Neural cell (in vitro differentiated cells): ENCODE measurements around the gene KRT74. TPM values are rescaled to one million over a fixed set of nuclear protein-coding genes. Genes with fewer than 3 reads are reported as not detected.

ENCODE experiments used
- H2AFZ ChIP-seq: fragments of 200-600, 300-800 bp; sonication (generic), shearing (Covaris generic); 2 replicates; pipeline ENCODE4 v1.6.0; 2014; ENCODE audit warnings: low read depth, mild to moderate bottlenecking, antibody characterized with exemption, low read length, moderate library complexity
- H3F3A ChIP-seq: fragments of 200-600 bp; shearing (Covaris generic); 2 replicates; pipeline ENCODE4 v1.6.1; 2016; ENCODE audit warnings: mild to moderate bottlenecking, moderate library complexity, mixed read lengths, antibody characterized with exemption, low read length; ENCODE audit not compliant: insufficient read depth, poor library complexity, severe bottlenecking
- H3K27ac ChIP-seq: fragments of 200-600, 300-800 bp; sonication (generic), shearing (Covaris generic); 2 replicates; pipeline ENCODE4 v1.5.1; 2014; ENCODE audit warnings: mild to moderate bottlenecking, low read length, moderate library complexity
- H3K27me3 ChIP-seq: fragments of 300-800, 200-600 bp; sonication (generic), shearing (Covaris generic); 2 replicates; pipeline ENCODE4 v1.6.0; 2014; ENCODE audit warnings: mild to moderate bottlenecking, low read depth, low read length, moderate library complexity; ENCODE audit not compliant: insufficient read depth
- H3K36me3 ChIP-seq: fragments of 300-800, 200-600 bp; sonication (generic), shearing (Covaris generic); 2 replicates; pipeline ENCODE4 v1.5.1; 2014; ENCODE audit warnings: mild to moderate bottlenecking, antibody characterized with exemption, low read length, moderate library complexity; ENCODE audit not compliant: insufficient read depth
- H3K4me2 ChIP-seq: fragments of 300-800, 200-600 bp; sonication (generic), shearing (Covaris generic); 2 replicates; pipeline ENCODE4 v1.6.0; 2014; ENCODE audit warnings: mild to moderate bottlenecking, low read length
- H3K4me3 ChIP-seq: fragments of 300-800, 200-600 bp; sonication (generic), shearing (Covaris generic); 2 replicates; pipeline ENCODE4 v1.5.1; 2014; ENCODE audit warnings: mild to moderate bottlenecking, low read length, moderate library complexity
- H3K79me2 ChIP-seq: fragments of 200-600 bp; shearing (Covaris generic); replicated peaks from 2 replicates; pipeline ENCODE4 v1.6.0; 2014; ENCODE audit warnings: mild to moderate bottlenecking, low read length, moderate library complexity; ENCODE audit not compliant: insufficient read depth
- H3K9ac ChIP-seq: fragments of 300-800, 200-600 bp; sonication (generic), shearing (Covaris generic); 2 replicates; pipeline ENCODE4 v1.6.1; 2016; ENCODE audit warnings: mild to moderate bottlenecking, low read length, mixed read lengths
- H3K9me2 ChIP-seq: fragments of 200-600 bp; shearing (Covaris generic); 2 replicates; pipeline ENCODE4 v1.6.1; 2016; ENCODE audit warnings: mild to moderate bottlenecking, low read length, mixed read lengths; ENCODE audit not compliant: insufficient read depth
- H3K9me3 ChIP-seq: fragments of 200-600, 300-800 bp; sonication (generic), shearing (Covaris generic); 2 replicates; pipeline ENCODE4 v1.6.1; 2016; ENCODE audit warnings: mild to moderate bottlenecking, mixed run types, low read length, moderate library complexity, mixed read lengths
- H4K20me1 ChIP-seq: fragments of 200-600 bp; shearing (Covaris generic); 2 replicates; pipeline ENCODE4 v1.6.1; 2016; ENCODE audit warnings: mild to moderate bottlenecking, mixed run types; ENCODE audit not compliant: insufficient read depth
- EP300 ChIP-seq: fragments of 450-650 bp; conservative IDR thresholded peaks from 2 replicates; pipeline ENCODE4 v1.6.1; 2014; ENCODE audit warnings: antibody characterized with exemption, mild to moderate bottlenecking, moderate library complexity; ENCODE audit not compliant: poor library complexity, severe bottlenecking
- POLR2AphosphoS5 ChIP-seq: IDR thresholded peaks from 2 replicates; pipeline ENCODE4 v1.6.1; 2012
- RAD21 ChIP-seq: fragments of 450-650 bp; conservative IDR thresholded peaks from 2 replicates; pipeline ENCODE4 v1.6.1; 2014; ENCODE audit warnings: antibody characterized with exemption, mild to moderate bottlenecking, moderate library complexity
- SMC3 ChIP-seq: fragments of 450-650 bp; conservative IDR thresholded peaks from 2 replicates; pipeline ENCODE4 v1.6.1; 2014; ENCODE audit warnings: antibody characterized with exemption, mild to moderate bottlenecking, moderate library complexity; ENCODE audit not compliant: poor library complexity
- TAF1 ChIP-seq: IDR thresholded peaks from 2 replicates; pipeline ENCODE4 v1.6.1; 2012; ENCODE audit warnings: low read depth
- polyA plus RNA-seq: library from polyadenylated mRNA; depleted of rRNA; stranded (reverse); fragments of >200 nt; gene quantifications from 2 replicates; pipeline ENCODE4 v1.2.3, GENCODE V29; 2014
- TF ChIP-seq, protein P1 (sequence below): IDR thresholded peaks from 2 replicates; pipeline ENCODE4 v1.6.1; 2012; ENCODE audit warnings: borderline replicate concordance
- TF ChIP-seq, protein P2 (sequence below): fragments of 450-650 bp; IDR thresholded peaks from 2 replicates; pipeline ENCODE4 v1.5.1; 2014; ENCODE audit warnings: antibody characterized with exemption, mild to moderate bottlenecking, moderate library complexity; ENCODE audit not compliant: poor library complexity, severe bottlenecking

KRT74 gene
- polyA plus RNA-seq, 1 donor from 2014 or later, result not detected

DNA sequence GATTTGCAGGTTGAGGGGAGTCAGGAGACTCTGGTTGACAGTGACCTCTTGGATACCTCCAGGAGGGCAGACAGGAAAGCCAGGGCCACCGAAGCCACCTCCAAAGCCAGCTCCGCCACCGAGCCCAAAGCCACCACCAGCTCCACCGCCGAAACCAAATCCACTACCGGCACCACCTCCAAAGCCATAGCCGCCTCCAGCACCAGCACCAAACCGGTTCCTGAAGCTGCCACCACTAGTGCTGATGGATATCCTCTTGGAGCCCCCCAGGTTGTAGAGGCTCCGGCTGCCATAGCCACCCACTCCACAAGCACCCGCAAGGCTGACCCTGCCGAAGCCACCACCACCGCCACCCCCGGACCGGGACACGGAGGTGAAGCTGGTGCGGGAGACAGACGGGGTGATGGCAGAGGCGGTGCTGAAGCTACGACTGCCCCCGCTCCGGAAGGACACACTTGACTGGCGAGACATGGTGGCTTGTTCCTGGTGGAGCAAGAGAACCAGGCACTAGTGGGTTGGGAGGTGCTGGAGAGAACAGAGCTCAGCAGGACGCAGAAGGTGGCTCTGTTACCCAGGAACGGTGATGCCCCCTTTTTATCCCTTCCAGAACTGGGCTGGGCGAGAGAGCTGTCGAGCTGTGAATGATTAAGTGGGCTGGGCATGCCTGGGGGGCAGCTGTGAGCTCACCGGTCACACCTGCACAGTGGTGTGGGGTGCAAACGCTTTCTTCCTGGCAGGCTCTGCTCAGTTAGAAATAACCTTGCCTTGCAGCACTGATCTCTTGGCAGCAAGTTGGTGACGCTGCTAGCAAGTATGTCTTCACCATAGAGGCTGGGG lies 53.6 kb downstream of the KRT74 start, which contains the start of gene KRT5:
TSS of gene KRT5 (minus strand) at position 569 of the 837 bp plus-strand sequence. CDS start at position 471, 98 bp downstream.
- no peak within 1 kb of the TSS for H3K4me2 ChIP-seq

DNA sequence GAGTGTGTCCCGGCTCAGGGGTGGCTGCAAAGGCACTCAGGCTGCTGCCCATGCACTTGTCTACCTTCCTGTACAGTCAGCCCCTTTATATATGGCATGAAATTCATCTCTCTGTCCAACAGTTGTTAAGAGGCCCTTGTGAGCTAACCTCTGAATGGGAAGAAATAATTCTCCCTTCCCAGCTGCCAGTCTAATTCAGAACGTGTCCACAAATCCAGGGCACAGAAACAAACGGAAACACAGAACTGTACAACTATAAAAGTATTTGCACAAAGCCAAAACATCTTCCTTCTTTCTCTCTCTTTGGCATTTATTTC lies 54.3 kb downstream of the KRT74 start:
- Histone ChIP-seq H4K20me1 (no peaks in the 10 kb centered on the region), H3K79me2 (no peaks in the 10 kb centered on the region), H3K9me2 (no peaks in the 10 kb centered on the region), H3K4me2 (no peak overlapping the region), H3K27ac (no peak overlapping the region), H3K4me3 (no peak overlapping the region), H3K9ac (no peak overlapping the region), H3K27me3 (no peaks in the 10 kb centered on the region), H3K9me3 (no peaks in the 10 kb centered on the region), H2AFZ (no peak overlapping the region), H3K36me3 (no peaks in the 10 kb centered on the region), H3F3A (no peaks in the 10 kb centered on the region)
- TF ChIP-seq TAF1 (no peak), EP300 (no peak), POLR2AphosphoS5 (no peak), SMC3 (no peak), RAD21 (no peak)
- TF ChIP-seq, protein P1, sequence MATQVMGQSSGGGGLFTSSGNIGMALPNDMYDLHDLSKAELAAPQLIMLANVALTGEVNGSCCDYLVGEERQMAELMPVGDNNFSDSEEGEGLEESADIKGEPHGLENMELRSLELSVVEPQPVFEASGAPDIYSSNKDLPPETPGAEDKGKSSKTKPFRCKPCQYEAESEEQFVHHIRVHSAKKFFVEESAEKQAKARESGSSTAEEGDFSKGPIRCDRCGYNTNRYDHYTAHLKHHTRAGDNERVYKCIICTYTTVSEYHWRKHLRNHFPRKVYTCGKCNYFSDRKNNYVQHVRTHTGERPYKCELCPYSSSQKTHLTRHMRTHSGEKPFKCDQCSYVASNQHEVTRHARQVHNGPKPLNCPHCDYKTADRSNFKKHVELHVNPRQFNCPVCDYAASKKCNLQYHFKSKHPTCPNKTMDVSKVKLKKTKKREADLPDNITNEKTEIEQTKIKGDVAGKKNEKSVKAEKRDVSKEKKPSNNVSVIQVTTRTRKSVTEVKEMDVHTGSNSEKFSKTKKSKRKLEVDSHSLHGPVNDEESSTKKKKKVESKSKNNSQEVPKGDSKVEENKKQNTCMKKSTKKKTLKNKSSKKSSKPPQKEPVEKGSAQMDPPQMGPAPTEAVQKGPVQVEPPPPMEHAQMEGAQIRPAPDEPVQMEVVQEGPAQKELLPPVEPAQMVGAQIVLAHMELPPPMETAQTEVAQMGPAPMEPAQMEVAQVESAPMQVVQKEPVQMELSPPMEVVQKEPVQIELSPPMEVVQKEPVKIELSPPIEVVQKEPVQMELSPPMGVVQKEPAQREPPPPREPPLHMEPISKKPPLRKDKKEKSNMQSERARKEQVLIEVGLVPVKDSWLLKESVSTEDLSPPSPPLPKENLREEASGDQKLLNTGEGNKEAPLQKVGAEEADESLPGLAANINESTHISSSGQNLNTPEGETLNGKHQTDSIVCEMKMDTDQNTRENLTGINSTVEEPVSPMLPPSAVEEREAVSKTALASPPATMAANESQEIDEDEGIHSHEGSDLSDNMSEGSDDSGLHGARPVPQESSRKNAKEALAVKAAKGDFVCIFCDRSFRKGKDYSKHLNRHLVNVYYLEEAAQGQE, result no peak

More for the DNA sequence above, 53.6 kb downstream of the KRT74 start, which contains the start of gene KRT5:
- H3K9me3 ChIP-seq, result no peaks in the 10 kb centered on the region
- H4K20me1 ChIP-seq, result no peaks in the 10 kb centered on the region
- no peak within 1 kb of the TSS for H2AFZ ChIP-seq
- no peaks in the 10 kb centered on the region for H3K27me3 ChIP-seq
- no peaks in the 10 kb centered on the region for H3K79me2 ChIP-seq
- no peak within 1 kb of the TSS for H3K27ac ChIP-seq
- H3K9ac ChIP-seq, result no peak within 1 kb of the TSS
- no peaks in the 10 kb centered on the region for H3K36me3 ChIP-seq
- H3K9me2 ChIP-seq, result no peaks in the 10 kb centered on the region
- TF ChIP-seq, protein P2, sequence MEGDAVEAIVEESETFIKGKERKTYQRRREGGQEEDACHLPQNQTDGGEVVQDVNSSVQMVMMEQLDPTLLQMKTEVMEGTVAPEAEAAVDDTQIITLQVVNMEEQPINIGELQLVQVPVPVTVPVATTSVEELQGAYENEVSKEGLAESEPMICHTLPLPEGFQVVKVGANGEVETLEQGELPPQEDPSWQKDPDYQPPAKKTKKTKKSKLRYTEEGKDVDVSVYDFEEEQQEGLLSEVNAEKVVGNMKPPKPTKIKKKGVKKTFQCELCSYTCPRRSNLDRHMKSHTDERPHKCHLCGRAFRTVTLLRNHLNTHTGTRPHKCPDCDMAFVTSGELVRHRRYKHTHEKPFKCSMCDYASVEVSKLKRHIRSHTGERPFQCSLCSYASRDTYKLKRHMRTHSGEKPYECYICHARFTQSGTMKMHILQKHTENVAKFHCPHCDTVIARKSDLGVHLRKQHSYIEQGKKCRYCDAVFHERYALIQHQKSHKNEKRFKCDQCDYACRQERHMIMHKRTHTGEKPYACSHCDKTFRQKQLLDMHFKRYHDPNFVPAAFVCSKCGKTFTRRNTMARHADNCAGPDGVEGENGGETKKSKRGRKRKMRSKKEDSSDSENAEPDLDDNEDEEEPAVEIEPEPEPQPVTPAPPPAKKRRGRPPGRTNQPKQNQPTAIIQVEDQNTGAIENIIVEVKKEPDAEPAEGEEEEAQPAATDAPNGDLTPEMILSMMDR, result no peak
- TF ChIP-seq POLR2AphosphoS5 (no peak), EP300 (no peak), TAF1 (no peak), SMC3 (no peak)
- TF ChIP-seq, protein P1, result no peak
- no peaks in the 10 kb centered on the region for H3F3A ChIP-seq
- no peak within 1 kb of the TSS for H3K4me3 ChIP-seq
